ENCODE measurements around the gene THADA.
"Not testable (repeated sequence)": the region's sequence is repeated elsewhere in the genome, so short reads cannot be mapped to it uniquely, and the experiment has no call there.

Gene THADA

DNA sequence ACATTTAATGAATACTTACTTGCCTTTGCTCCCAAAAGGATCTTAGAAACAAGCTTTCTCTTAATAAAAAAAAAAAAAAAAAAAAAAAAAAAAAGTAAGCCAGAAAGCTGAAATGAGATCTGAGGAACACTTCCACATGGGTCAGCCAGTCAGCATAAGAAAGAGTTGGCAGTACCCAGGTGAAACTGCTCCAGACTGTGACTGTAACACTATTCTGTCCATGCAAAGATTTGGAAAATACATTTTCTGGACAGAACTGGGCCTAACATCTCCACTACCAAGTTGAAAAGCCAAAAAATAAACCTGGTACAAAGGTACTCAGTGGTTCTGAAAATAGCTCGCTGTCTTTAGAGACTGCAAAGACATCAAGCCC is 135.7 kb downstream of the THADA start:
- no peak for DNase-seq

DNA sequence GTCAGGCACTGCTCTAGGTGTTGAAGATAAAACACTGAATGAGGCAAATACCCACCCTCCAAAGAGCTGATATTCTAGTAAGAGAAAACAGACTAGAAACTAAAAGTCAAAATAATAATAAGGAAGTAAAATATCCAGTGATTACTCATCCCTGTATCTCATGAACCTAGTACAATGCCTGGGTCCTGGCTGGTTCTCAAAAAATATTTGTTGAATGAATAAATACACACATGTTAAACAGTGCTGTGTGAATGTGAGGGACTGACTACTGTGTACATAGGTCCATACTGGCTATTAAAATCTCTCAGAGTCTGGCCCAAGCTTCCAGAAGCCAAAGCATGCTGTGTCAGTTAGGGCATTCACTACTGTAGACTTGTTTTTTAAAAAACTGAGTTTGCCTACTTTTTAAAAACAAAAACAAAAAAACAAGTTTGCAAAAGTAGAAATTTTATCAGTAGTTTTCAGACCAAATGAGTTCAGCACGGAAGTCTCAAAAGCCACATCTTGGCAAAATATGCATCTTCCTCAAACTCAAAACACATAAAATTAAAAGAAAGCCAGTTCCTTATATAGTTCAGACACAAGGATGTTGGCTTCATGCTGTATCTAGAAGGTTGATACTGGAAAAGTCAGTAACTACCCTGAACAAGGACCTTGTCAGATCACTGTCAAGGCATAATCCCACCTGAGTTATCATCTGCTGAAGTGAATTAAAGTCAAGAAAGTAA is 136.2 kb downstream of the THADA start:
- DNase-seq = no peak

DNA sequence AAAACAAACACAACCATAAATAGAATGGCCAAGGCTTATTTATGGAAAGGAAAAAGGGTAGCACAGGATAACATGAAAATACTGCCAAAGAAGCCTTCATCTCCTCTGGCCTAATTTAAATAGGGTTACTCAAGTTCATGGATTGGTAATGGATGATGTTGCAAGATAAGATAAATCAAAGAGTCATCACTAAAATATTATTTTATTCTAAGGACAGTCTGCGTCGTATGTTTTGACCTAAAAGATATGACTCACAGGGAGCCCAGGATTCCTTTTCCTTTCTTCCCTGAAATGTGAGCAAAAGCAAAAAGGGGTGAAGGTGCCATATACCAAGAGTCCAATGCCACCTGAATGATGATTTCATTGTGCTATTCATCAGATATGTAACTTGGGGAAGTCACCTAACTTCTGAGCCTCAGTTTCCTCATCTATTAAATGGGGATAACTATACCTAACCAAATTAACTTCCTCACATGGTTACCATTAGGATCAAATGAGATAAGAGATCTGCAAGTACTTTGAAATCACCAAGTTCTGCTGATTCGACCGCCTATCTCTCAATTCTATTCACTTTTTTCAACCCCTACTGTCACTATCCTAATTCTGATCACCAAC is 137.7 kb downstream of the THADA start:
- no peak for DNase-seq

DNA sequence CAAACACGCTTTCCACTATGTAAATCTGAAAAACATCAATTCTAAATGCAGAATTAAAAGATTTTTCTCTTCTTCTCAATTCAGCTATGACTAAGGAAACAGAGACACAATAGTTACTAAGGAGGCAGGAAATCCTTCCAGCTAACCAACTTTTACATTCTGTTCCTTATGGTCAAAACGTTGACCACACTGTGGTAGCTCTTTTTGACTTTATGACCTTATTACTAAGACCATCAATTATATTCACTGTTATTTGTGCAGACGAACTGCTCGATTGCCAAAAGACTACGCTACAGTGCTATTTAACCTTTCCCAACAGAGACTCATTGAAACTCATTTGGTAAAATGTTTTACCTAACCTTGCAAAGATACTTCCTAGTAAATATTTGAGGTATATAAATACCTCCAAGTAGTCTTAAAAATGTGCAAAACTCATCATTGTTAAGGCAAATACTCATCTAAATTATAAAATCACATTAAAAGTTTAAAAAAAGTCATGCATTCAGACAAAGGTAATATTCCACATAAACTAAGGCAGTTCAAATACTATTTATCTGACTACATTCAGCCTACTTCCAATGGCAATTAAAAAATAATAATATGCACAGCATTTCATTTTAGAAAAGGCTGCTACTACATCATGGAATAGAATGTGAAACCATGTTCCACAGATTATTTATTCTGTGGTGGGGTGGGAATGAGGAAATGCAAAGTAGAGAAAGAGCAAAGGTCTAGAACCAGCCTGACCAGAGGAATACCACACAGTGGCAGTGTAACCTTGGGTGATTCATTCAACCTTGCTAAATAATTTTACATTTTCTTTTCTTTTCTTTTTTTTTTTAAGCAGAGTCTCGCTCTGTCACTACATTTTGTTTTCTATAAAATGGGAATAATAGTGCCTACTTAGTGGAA is 139.9 kb downstream of the THADA start:
- DNase-seq = no peak

DNA sequence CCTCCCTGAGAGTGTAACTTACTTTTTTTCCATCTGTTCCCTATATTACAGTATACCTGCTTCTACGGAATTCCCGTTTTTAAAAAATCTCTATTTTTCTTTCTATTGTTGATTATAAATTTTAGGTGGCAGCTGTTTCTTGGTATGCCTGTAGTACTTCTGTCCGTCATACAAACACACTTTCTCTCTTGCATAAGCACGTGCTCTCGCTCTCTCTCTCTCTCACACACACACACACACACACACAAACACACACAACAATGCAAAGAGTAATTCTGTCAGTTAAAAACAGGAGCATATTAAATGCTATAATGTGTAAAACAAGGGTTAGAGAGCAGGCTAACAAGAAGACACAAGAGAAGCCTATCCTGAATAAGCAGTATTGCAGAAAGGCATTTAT is 140.5 kb downstream of the THADA start:
- DNase-seq = no peak

DNA sequence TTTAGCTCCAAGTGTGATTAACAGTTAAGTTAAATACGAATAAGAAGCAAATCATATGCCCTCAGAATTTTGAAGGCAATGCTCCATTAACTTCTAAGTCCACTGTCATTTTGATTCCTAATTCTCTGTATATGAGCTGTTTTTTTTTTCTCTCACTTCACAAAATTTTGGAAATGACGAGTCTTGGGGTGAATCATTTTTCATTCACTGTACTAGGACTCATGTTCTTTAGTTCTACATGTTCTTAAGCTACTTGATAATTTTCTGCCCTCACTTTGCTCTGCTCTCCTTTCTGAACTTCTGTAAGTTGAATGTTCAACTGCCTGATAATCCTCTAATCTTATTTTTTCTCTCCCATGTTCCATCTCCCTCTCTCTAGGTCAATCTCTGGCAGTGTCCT is 141.0 kb downstream of the THADA start:
- no peak for DNase-seq

DNA sequence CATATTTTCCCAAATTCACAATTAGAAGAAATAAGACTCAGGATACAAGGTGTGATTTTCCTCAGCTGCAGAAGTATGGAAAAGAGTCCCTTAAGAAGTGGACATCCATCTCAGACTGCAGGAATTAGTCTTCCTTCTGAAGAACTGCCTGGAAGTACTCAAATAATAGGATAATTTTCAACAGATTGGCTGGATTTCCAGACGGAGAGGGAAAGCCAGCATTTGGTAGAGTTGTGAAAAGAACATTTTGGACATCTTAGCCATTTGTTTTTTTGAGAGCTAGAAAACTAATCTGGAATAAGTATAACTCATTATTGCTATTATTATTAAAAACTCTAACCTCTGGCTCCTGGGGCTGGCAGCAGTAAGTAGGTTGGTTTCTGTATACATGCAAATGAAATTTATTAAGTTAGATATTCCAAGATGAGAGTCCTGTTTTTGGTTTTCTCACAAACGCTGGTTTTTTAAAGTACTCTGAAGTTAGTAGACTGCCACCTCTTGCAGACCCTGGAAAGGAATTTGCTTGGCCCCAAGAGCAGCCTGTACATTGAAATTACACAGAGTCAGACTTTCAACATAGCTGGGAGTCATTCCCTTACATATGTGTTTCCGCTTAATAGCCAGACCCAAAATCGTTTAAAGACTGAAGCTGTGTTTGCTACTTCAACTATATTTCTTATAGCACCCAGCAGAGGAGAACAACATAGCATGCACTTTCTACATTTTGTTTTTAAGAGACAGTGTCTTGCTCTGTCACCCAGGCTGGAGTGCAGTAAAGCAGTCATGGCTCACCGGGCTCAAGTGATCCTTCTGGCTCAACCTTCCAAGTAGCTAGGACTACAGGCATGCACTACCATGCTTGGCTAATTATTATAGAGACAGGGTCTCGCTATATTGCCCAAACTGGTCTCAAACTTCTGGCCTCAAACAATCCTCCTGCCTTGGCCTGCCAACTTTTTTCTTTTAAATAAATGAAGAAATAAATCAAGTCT is 142.4 kb downstream of the THADA start:
- peak; percentile 44 for DNase-seq

DNA sequence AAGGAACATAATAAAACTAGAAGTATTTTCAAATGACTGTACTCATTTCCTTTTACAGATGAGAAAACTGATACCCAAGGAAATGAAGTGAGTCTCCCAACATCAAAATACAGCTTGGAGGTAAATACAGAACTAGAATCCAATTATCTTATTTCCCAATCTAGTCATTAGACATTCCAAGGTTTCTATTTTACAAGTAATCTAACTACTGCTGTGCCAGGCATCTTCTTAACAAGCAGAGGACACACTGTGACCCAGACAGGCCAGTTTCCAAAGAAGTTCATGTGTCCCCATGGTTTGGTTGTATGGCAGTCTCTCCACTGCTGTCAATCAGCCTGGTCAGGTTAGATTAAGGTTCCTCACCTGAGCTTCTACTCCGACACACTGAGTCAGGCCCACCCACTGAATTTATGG is 143.5 kb downstream of the THADA start:
- no peak for DNase-seq

DNA sequence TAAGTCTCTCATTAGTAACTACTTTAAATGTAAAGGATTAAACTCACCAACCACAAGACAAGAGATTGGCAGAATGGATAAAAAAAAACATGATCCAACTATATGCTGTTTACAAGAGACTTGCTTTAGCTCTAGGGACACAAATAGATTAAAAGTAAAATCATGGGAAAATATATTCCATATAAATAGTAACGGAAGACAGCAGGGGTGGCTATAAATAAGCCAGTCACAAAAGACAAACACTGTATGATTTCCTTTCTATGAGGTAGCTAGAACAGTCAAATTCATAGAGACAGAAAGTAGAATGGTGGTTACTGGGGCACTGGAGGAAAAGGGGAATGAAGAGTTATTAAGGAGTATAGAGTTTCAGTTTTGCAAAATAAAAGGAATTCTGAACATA is 145.2 kb downstream of the THADA start:
- no peak for DNase-seq

DNA sequence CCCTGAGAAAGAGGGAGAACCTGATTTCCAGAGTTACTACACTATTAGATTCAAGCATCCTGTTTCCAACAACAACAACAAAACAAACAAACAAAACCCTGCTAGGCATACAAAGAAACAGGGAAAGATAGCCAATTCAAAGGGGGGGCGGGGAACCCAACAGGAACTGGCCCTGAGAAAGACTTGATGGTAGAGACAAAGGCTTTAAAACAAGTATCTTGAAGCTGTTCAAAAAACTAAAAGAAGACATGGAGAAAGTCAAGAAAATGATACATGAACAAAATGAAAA is 147.1 kb downstream of the THADA start:
- DNase-seq = no peak

DNA sequence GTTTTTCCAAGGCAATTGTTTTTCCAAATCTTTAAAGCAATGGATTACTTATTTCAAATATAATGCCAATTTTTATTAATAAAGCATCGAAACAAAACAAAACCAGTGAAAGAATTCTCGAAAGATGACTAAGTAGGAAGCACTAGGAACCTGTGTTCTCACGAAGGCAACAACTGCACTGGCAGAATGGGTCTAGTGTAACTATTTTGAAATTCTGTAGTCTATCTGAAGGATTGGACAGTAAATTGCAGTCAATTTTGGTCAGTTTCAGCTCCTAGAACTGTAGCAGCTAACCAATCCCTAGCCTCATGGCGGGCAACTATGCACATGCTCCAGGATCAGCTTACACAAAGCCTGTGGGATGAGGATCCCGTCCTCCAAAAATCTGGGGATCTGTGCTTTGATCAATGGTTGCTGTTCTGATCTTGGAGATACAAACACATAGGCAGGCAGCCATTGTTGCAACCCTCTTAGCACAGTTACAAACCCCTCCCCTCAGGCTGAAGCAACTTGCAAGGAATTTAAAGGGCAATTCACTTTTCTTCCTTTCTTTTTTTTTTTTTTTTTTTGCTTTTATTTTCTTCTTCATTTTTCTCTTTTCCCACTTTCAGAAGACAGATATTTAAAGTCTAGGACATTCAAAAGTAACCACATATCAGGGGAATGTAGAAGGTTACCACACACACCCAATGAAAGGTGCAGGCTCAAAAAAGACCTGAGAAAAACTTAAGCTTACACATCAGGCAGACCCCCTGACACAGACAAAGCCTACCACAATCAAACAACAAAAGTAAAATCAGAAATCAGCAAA is 147.6 kb downstream of the THADA start:
- DNase-seq = no peak

DNA sequence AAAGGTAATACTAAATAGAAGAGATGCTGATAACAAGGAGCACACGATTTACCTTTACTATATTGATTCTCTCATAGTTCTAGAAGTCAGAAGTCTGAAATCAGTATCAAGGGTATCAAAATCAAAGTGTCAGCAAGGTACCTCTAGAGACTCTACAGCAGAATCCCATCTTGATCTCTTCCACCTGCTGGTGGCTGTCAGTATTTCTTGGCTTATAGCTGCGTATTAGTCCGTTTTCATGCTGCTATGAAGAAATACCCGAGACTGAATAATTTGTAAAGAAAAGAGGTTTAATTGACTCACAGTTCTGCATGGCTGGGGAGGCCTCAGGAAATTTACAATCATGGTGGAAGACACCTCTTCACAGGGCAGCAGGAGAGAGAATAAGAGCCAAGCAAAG is 149.1 kb downstream of the THADA start:
- not testable (repeated sequence) for DNase-seq

DNA sequence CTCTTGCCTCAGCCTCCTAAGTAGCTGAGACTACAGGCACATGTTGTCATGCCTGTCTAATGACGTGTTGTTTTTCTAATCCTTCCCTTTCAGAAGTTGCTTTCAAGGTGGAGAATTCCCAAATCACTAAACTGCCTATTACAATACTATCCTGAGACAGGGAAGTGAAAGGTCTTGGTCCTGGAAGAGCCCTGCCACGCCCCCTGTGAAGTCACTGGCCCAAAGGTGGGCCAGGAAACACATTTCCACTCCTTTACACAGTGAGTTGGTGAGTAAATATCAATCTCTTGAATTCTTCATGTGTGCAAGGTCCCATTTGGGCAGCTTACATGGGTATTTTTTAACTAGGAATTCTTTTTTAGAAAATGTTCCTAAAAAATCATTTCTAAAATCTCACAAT is 150.1 kb downstream of the THADA start:
- no peak for DNase-seq

DNA sequence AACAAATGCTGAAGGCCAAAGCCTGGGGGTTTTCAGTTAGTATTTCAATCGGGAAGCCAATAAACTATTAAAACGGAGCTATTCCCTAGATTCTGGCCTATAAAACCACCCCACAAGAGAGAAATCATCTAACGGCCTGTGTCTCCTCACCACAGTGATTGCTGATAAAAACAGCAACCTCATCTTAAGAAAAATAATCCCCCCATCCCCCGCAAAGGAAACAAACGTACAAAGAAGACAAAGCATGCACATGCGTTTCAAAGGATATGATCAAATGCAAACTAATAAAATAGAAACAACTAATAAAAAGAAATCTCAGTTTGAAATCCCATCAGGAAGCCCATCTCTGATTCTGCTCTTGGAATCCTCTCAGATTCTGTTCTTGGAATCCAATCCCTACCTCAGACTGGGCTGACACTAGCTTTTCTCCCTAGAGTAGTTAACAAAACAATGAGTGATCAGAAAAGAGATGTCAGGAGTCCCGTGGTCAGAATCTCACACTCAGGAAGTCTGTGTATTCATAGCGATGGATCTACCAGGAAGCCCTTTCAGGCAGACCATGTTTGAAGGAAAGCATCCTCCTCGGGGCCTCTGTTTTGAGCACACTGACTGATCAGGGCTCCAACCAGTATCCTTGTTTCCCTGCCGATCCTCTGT is 150.7 kb downstream of the THADA start:
- no peak for DNase-seq

DNA sequence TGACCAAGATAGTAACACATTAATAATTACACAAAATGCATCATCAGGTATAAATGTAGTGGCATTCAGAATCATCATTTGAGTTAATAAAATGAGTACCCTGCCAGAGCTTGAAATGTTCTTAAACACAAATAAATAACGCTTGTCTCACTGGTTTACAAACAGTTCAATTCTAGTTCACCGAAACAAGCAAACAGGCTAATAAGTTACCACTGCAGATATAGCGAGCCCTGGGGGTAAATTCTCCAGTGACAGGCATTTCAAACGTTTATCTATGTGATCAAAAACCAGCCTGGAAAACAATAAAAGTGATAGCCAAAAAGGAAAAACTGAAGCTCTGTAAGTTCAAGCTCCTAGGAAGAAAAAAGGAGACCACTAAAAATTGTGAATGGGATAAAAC is 152.6 kb downstream of the THADA start:
- no peak for DNase-seq

DNA sequence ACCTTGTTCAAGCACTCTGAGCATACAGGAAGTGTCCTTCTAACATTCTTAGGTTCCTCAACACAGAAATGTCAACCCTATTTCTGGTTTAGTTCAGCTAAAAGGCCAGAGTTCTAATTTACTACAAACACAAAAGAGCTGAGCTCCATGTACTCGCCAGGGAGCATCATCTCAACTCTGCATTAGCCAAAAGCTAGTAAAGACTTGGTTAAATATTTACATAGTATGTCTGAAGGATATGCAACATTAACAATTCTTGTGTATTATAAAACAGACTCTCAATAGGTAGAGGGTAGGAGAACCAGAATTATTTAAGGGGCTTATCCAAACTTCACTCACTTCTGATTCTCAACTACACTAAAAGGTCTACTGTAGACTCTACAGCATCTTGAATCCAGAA is 154.6 kb downstream of the THADA start:
- peak; percentile 23 for DNase-seq

DNA sequence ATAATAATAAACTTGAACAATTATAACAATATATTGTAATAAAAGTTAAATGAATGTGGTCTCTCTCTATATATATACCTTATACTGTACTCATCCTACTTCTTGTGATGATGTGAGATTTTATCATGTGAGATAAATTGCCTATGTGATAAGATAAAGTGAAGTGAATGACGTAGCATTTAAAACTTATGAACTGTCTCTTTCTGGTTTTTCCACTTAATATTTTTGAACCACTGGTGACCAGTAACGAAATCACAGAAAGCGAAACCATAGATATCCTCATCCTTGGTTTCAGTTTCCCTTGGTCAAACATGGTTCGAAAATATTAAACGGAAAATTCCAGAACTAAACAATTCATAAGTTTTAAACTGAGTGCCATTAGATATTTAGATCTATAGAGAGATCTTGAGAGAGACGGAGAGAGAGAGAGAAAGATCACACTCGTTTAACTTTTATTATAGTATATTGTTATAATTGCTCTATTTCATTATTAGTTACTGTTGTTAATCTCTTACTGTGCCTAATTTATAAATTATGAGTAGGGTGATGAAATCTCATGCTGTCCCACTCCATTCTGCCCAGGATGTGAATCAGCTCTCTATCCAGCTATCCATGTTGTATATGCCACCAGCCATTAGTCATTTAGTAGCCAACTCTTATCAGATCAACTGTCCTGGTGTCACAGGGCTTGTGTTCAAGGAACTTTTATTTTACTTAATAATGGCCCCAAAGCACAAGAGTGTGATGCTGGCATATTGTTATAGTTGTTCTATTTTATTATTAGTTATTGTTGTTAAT is 156.8 kb downstream of the THADA start:
- no peak for DNase-seq

DNA sequence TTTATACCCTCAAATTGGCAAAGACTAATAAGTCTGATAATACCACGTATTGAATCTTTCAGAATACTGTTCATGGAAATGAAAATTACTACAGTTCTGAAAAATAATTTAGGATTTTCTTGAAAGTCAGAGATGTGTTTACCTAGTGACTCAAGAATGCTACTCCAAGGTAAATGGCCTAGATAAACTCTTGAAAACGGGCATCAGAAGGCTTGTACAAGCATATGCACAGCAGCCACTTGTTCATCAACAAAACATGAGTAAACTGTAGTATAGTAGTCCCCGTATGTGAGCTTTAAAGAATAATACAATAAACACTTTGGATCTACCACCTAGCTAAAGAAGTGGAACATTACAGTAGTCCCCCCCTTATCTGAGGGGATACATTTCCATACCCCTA is 157.5 kb downstream of the THADA start:
- peak; percentile 37 for DNase-seq

DNA sequence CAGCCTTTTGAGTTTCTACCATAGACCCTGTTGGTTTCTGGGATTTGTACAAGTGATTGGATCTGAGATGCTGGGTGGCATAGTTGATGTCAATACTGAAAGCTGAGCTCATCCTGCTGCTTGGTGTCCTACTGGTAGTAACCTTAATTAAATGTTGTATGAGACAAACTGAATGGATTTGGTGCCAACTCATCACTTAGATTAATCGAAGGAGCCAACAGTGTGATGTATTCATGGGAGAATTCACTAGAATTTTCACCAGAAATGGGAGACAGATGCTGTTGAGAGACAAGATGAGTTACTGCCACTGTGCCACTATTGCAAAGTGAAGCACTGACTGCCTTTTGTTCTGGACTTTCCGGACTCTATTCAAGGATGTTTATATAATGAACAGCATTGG is 158.5 kb downstream of the THADA start:
- DNase-seq = no peak

DNA sequence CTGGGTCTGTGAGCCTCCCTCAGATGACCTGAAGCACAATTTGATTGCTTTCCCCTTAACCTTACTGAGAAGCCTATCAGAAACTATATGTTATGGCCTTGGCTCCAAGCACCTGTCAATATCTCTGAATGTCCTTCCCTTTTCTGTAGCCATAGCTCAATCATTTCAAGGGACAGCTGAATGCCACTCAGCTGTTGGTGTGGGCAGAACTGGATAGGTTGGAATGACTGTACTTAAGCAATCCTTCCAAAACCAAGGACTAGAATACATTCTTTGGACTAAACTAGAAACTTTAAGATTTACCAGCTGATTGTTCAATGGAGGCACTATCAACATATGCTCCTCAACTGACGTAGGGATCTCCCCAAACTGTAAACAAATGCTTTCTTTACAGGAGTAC is 159.4 kb downstream of the THADA start:
- DNase-seq = no peak

DNA sequence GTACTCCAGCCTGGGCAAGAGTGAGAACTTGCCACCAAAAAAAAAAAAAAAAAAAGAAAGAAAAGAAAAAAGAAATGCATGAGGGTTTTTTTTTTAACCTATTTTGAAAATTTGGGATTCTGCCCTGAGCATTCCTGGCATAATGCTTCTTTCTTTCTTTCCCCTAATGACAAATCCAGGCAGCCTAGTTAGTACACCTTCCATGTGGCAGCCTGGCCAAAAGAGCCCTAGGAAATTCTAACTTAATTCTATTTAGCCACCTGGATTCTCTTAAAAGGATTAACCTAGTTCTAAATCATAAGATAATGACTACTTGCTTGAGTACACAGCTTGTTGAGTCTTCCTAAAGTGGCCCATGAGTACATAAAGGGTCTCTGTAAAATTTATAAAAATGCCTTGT is 160.1 kb downstream of the THADA start:
- no peak for DNase-seq

Measured in DMS79 (cell line).